Activated T-cell treated with anti-CD3 and anti-CD28 coated beads, Interleukin-2, amount 50 U/mL, for 4 hours (primary cell): Measurements from ENCODE around the gene MSH5. TPM values are rescaled to one million over a fixed set of nuclear protein-coding genes. Genes with fewer than 3 reads are reported as not detected.

Source experiments
- ATAC-seq, 2 donors: fragments of 200-7000 bp; cut with Tn5 transposase; one replicate each; pipeline ENCODE4 v1.10.0; 2021
- DNase-seq: peaks from one replicate; pipeline ENCODE4 v3.0.0-alpha.2; 2020
- H3K27me3 Mint-ChIP-seq: one replicate; pipeline ENCODE4 v1.8.0; 2021; ENCODE audit warnings: low read depth, mixed read lengths
- H3K36me3 Mint-ChIP-seq: one replicate; pipeline ENCODE4 v1.8.0; 2022; ENCODE audit warnings: mixed read lengths; ENCODE audit not compliant: insufficient read depth
- H3K4me1 Mint-ChIP-seq: one replicate; pipeline ENCODE4 v1.8.0; 2021; ENCODE audit warnings: low read depth, mixed read lengths
- H3K4me3 Mint-ChIP-seq: one replicate; pipeline ENCODE4 v1.8.0; 2021; ENCODE audit warnings: mild to moderate bottlenecking, moderate library complexity, mixed read lengths
- H3K9me3 Mint-ChIP-seq: one replicate; pipeline ENCODE4 v1.8.0; 2021; ENCODE audit warnings: mixed read lengths
- total RNA-seq, 3 donors: library from RNA; stranded (reverse); gene quantifications; one replicate each; pipeline ENCODE4 v1.2.1, GENCODE V29; 2021

The MSH5 gene
- total RNA-seq, 3 donors from 2014 or later, result 30.9 to 35.4 (median 34.3) TPM

DNA sequence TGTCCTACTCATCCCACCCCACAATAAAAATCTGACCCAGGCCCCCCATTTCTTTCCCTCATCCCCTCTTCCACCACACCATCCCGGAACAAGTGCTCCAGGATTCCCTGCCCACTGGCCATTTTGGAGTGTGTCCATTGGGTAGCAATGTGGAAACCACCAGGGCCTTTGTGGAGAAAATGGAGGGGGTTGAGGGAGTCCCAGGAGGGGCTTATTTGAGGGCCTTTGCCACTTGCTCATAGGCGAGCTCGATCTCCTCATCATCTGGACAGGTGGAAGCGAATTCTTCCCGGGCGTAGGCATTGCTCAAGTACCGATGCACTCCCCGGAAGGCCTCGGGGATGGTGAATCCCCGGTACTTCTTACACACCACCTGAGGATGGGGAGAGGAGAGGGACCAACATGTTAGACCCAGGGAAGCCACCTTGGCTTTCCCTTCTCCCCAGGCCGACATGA, 9.1 kb upstream of the MSH5 start:
- peaks cover 62% of the 10 kb centered on the region for H3K4me1 Mint-ChIP-seq
- H3K9me3 Mint-ChIP-seq, result no peaks in the 10 kb centered on the region
- peak overlapping the region; percentile 94 for H3K4me3 Mint-ChIP-seq
- peaks cover 20% of the 10 kb centered on the region for H3K36me3 Mint-ChIP-seq
- H3K27me3 Mint-ChIP-seq, result no peaks in the 10 kb centered on the region
- no peak for DNase-seq
- no peak for ATAC-seq

DNA sequence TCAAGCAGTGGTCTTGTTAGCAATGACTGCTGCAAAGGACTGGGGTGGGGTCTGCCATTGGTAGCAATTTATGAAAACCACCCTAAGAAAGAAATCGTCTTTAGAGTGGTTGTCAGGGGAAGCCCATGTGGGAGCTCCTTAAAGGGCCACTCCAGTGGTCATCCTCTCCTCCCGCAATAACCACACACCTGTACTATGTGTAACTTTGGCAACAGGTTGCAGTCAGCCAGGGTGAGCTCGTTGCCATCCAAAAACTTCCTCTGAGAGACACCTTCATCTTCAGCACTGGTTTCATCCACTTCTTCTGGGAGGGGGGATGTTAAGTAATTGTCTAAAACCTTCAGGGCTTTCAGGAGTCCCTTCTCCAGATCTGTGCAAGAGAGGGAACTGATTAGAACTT, 7.8 kb upstream of the MSH5 start:
- ATAC-seq (no peak), DNase-seq (no peak)
- peaks cover 17% of the 10 kb centered on the region for H3K36me3 Mint-ChIP-seq
- no peaks in the 10 kb centered on the region for H3K9me3 Mint-ChIP-seq
- peaks cover 58% of the 10 kb centered on the region for H3K4me1 Mint-ChIP-seq
- no peak overlapping the region for H3K4me3 Mint-ChIP-seq
- H3K27me3 Mint-ChIP-seq, result no peaks in the 10 kb centered on the region

DNA sequence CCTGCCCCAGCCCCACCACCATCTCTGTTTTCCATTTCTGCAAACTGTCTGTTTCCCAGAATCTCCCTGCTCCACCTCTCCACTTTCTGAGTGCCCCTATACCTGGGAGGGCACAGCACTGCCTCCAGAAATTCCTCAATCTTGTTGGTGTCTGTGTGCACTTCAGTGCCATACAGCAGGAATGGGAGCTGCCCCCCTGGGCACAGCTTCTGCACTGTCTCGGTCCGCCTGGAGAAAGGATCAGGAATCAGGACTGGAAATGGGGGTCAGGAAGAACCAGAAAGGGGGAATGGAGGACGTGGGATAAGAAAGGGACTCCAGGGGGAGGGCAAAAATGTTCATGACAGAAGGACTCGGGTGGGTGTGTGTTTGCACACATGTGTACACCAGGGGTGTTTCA, 6.1 kb upstream of the MSH5 start:
- Mint-ChIP-seq H3K9me3 (no peaks in the 10 kb centered on the region), H3K36me3 (peaks cover 17% of the 10 kb centered on the region), H3K4me1 (peaks cover 61% of the 10 kb centered on the region), H3K4me3 (peak overlapping the region; percentile 98), H3K27me3 (no peaks in the 10 kb centered on the region)
- no peak for DNase-seq
- ATAC-seq, result no peak

DNA sequence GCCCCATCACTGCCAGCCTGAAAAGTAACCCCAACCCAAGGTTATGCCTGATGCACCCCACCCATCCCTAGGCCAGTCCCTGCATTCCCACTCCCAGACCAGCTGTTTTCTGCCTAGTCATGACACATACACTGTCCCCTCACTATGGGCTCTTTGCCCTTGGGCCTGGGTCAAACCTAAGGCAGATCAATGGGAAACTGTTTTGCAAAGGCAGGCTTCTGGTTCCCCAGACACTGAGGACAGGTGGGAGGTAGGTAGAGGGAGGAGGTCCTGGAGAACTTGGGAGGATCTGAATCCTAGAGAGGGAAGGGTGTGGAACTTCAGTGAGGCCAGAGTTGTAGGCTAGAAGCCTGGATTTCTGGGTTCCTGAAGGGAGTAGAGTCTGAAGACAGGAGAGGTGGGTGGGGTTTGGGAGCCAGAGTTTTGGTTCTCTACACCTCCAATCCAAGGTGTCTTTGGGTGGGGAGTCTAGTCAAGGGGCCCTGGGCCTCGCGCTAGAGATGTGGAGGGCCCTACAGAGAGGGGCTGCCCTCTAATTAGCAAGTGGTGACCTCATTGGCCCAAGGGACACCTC, 5.5 kb upstream of the MSH5 start:
- peaks cover 17% of the 10 kb centered on the region for H3K36me3 Mint-ChIP-seq
- DNase-seq, result no peak
- H3K4me1 Mint-ChIP-seq, result peaks cover 60% of the 10 kb centered on the region
- ATAC-seq, result peak; percentile 57 to 58
- H3K27me3 Mint-ChIP-seq, result no peaks in the 10 kb centered on the region
- peak overlapping the region; percentile 98 for H3K4me3 Mint-ChIP-seq
- no peaks in the 10 kb centered on the region for H3K9me3 Mint-ChIP-seq

DNA sequence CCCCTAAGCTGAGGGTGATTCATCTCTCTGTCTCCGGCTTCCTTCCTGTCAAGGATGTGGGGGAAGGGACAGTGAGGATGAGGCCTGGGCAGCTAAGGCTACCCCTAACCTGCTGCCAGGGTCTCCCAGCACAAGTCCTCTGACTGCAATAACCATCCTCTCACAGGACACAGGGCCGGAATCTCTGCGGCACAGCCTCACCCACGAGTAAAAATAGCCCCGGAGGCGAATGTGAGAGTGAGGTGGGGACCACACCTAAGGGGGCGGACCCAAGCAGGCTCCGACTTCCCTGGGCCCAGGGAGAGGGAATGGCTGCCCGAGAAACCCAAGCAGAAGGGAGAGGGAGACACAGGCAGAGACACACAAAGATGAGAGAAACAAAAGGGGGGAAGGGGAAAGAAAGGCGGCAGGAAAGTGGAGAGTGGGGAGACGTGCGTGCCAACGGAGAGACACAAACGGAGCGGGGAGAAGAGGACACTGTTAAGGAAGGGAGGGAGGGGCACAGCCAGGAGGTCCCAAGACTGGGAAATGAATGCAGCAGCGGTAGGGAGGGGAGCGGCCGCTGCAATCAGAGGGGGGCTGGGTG, 4.9 kb upstream of the MSH5 start:
- DNase-seq (peak; percentile 42), ATAC-seq (peak; percentile 3 to 5)
- peaks cover 17% of the 10 kb centered on the region for H3K36me3 Mint-ChIP-seq
- H3K9me3 Mint-ChIP-seq, result no peaks in the 10 kb centered on the region
- peak overlapping the region; percentile 98 for H3K4me3 Mint-ChIP-seq
- H3K4me1 Mint-ChIP-seq, result peaks cover 64% of the 10 kb centered on the region
- no peaks in the 10 kb centered on the region for H3K27me3 Mint-ChIP-seq

DNA sequence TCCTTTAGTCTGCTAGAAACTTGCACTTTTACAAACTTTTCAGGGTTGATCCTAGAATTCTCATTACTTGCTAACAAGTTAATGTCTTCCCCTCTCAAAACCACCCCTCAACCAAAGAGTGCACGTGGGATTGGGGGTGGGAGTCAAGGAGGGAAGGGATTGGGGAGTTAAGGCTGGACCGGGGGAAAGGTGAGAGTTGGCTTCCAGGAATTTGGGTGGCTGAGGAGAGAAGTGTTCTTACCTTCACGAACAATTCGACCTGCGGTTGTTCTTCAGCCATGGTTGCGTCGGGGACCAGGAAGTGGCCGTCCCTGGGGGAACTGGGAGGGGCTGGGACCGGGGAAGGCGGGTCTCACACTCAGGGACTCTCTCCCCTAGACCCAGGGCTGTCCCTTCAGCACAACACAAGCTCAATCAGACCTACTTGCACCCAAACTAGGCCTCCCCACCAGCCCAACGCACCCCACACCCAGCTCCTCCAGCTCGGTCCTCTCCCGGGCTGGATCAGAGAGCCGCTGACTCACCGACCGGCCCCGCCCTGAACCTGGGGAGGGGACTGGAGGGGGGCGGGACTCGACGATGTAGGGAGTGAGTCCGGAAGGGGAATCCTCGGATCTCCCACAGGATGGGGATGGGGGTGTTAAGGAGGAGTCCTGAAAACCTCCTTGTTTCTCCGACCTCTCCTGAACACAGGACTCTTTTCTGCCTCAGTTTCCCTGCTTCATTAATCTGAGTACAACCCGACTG, 3.6 kb upstream of the MSH5 start, which contains the start of gene CLIC1:
CLIC1 (minus strand) TSS at position 510 of the 747 bp plus-strand sequence; CDS start at position 280, 230 bp downstream.
- H3K4me3 Mint-ChIP-seq, result peak within 1 kb of the TSS; percentile 98
- ATAC-seq, result peak; percentile 36 to 38
- peak; percentile 76 for DNase-seq
- no peaks in the 10 kb centered on the region for H3K27me3 Mint-ChIP-seq
- no peaks in the 10 kb centered on the region for H3K9me3 Mint-ChIP-seq
- H3K4me1 Mint-ChIP-seq, result peaks cover 66% of the 10 kb centered on the region
- peaks cover 17% of the 10 kb centered on the region for H3K36me3 Mint-ChIP-seq

DNA sequence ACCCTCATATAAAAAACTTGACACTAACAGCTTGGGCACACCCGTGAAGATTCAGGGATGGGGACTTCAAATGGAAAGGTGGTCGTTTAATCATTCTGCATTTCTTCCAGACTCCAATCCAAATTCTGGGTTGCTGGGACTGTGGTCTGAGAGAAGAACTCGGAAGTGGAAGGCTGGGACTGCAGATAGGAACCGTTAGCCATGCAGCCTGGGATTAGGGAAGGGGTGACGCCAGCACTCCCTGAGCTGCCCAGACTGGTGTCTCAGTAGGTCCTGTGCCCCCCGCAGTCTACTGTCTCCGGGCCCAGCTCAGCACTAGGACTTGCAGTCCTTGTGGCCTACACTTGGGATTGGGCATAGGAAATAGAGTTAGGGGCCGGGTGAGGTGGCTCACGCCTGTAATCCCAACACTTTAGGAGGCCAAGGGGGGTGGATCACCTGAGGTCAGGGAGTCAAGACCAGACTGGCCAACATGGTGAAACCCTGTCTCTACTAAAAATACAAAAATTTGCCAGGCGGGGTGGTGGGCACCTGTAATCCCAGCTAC, 3.0 kb upstream of the MSH5 start:
- no peaks in the 10 kb centered on the region for H3K27me3 Mint-ChIP-seq

DNA sequence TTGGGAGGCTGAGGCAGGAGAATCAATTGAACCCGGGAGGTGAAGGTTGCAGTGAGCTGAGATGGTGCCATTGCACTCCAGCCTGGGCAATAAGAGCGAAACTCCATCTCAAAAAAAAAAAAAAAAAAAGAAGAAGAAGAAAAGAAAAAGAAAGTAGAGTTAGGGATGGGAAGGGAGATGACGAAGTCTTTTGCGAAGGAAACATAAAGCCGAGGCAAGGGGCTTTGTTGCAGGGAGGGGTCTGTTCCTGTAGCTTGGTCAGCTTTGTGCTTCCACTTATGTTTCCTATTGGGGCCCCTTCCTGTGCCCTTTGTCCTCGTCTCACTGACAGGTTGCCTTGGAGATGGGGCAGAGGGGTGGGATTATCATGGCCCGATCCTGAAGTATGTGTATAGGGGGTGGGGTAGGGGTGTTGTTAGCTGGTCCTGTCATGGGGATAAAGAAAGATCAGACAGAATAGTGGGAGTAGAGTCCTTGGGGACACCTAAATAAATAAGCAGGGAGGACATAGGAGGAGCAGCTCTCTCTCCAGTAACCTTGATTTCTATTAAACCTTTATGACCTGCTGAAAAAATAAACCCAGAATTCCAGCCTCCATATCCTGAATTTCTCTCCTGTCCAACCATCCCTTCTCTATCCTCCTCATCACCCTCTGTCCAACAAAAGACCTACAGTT, 2.4 kb upstream of the MSH5 start:
- Mint-ChIP-seq H3K9me3 (no peaks in the 10 kb centered on the region), H3K4me1 (peaks cover 69% of the 10 kb centered on the region), H3K27me3 (no peaks in the 10 kb centered on the region), H3K4me3 (peak overlapping the region; percentile 98), H3K36me3 (peaks cover 14% of the 10 kb centered on the region)
- ATAC-seq, result no peak
- DNase-seq, result no peak

More for the DNA sequence above, 3.0 kb upstream of the MSH5 start:
- Mint-ChIP-seq H3K9me3 (no peaks in the 10 kb centered on the region), H3K36me3 (peaks cover 18% of the 10 kb centered on the region), H3K4me3 (peak overlapping the region; percentile 98), H3K4me1 (peaks cover 71% of the 10 kb centered on the region)
- no peak for DNase-seq
- no peak for ATAC-seq

DNA sequence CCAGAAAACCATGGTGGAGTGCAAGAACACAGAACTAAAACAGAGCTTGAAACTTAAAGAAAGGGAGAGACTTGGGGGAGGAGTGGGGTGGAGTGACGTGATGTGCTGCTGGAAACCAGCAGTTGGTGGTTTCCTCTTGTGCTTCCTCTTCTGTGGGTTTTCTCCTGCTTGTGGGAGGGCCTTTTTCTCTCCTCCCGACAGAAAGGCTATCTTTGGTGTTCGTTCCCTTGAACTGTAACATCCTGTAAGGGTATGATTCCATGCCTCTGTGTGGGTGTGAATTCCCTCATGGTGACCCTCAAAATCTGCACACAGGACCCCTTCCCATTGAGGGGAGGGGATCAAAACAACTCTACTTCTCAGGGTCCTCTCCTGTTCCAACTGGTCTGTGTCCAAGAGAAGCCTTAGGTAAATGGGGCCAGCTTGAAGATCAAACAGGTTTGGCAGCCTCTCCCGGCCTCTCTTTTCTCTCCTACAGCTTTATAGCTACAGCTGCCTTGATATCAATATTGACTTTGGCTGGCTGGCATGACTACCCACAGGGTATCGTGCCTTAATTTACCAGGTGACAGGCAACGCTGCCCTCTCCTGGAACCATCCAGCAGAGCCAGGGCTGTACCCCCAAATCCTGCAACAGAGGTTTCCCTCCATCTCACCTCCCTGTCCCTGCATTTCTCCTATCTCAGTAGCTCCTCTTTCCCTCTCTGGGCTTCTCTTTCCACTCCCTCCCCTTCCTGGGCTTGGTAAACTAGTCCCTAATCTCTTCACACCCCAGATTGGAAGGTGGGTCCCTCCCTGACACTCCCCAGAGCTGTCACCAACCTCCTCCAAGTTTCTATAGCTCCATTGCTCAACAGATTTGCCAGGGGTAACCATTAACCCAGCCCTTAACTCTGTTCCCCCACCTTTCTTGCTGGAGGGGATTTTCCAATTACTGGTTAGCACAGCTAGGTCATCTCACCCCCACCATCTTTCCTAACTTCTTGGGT, 1.5 kb upstream of the MSH5 start:
- H3K27me3 Mint-ChIP-seq, result no peaks in the 10 kb centered on the region
- H3K36me3 Mint-ChIP-seq, result peaks cover 14% of the 10 kb centered on the region
- DNase-seq, result peak; percentile 53
- H3K4me1 Mint-ChIP-seq, result peaks cover 66% of the 10 kb centered on the region
- no peak for ATAC-seq
- H3K9me3 Mint-ChIP-seq, result no peaks in the 10 kb centered on the region
- H3K4me3 Mint-ChIP-seq, result peak overlapping the region; percentile 98

DNA sequence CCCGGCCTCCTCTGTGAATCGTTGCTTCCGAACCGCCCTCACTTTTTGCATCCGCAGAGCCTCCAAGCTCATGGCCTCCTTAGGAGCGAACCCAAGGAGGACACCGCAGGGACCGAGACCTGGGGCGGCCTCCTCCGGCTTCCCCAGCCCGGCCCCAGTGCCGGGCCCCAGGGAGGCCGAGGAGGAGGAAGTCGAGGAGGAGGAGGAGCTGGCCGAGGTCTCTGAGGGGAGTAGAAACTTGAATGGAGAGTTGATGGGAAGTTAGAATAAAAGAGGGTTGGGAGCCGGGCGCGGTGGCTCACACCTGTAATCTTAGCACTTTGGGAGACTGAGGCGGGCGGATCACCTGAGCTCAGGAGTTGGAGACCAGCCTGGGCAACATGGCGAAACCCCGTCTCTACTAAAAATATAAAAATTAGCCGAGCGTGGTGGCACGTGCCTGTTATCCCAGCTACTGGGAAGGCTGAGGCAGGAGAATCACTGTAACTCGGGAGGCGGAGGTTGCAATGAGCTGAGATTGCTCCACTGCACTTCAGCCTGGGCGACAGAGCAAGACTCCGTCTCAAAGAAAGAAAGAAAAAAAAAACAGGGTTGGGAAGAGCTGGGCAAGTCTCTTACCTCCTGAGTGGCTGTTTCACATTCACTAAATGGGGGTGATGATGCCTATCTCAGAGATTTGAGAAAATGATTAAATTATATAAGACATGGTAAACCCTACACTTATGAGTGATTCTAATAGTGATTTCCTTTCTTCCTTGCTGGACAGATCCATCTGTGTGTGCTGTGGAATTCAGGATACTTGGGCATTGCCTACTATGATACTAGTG, 805 bp downstream of the MSH5 start:
- DNase-seq (no peak), ATAC-seq (peak in 1 of 2 donors; percentile 0)
- Mint-ChIP-seq H3K27me3 (no peaks in the 10 kb centered on the region), H3K36me3 (peaks cover 8% of the 10 kb centered on the region), H3K9me3 (no peaks in the 10 kb centered on the region), H3K4me3 (peak overlapping the region; percentile 95), H3K4me1 (peaks cover 52% of the 10 kb centered on the region)

DNA sequence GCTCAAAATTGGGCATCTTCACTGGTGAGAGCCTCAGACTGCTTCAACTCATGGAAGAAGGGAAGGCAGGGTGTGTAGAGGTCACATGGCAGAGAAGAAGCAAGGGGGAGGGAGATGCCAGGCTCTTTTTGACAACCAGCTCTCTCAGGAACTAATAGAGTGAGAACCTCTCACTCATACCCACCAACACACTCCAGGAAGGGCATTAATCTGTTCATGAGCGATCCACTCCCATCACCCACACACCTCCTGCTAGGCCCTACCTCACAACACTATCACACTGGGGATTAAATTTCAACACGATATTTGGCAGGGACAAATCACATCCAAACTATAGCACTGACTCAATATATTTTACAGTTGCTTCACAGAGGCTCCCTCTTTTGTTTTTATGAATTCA, 2.0 kb downstream of the MSH5 start:
- Mint-ChIP-seq H3K4me1 (peaks cover 45% of the 10 kb centered on the region), H3K36me3 (peaks cover 8% of the 10 kb centered on the region), H3K9me3 (no peaks in the 10 kb centered on the region), H3K27me3 (no peaks in the 10 kb centered on the region), H3K4me3 (no peak overlapping the region)
- DNase-seq (no peak), ATAC-seq (no peak)

DNA sequence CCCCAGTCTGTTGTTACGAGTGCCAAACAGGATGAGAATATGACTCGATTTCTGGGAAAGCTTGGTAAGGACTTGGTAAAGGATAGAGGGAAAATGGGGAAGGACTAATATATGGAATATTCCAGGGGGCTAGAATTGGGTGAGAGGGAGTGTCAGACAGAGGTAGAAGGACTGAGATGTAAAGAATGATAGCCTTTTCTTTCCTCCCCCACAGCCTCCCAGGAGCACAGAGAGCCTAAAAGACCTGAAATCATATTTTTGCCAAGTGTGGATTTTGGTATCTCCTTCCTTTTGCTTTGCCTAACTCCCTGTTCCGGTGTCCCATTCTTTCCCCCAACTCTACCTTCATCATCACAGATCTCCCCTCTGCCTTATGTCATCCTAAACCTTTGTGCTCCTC, 3.1 kb downstream of the MSH5 start:
- H3K27me3 Mint-ChIP-seq, result no peaks in the 10 kb centered on the region
- H3K4me3 Mint-ChIP-seq, result no peak overlapping the region
- H3K36me3 Mint-ChIP-seq, result peaks cover 13% of the 10 kb centered on the region

DNA sequence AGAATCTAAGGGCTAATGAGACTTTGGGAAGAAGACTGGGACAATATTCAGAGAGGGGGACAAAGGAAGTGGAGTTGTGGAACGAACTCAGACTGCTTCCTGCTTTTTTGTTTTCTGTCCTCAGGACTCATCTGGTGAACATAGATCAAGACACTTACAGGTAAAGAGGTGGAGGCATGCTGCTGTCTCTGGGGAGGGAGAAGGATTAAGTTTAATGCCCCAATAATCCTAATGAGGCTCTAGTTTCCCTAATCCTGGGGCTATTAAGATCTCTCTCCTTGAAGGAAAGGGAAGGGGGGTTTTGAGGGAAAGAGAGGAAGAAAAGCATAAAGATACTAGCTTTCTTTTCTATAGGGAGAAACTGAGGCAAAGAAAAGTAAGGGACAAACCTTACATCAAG, 4.6 kb downstream of the MSH5 start:
- Mint-ChIP-seq H3K36me3 (peaks cover 13% of the 10 kb centered on the region), H3K9me3 (no peaks in the 10 kb centered on the region), H3K4me1 (peaks cover 20% of the 10 kb centered on the region), H3K27me3 (no peaks in the 10 kb centered on the region), H3K4me3 (no peak overlapping the region)
- ATAC-seq (no peak), DNase-seq (no peak)

More for the DNA sequence above, 3.1 kb downstream of the MSH5 start:
- peaks cover 35% of the 10 kb centered on the region for H3K4me1 Mint-ChIP-seq
- ATAC-seq (no peak), DNase-seq (no peak)
- no peaks in the 10 kb centered on the region for H3K9me3 Mint-ChIP-seq
